GM12874 (cell line): ENCODE results near the gene OXA1L.

Experiments used
- TF ChIP-seq, protein P1 (sequence below): IDR thresholded peaks from 2 replicates; pipeline ENCODE4 v1.5.1; 2011; ENCODE audit warnings: low read depth, mild to moderate bottlenecking, control low read depth, low read length, moderate library complexity; ENCODE audit not compliant: insufficient read depth

The OXA1L gene

DNA sequence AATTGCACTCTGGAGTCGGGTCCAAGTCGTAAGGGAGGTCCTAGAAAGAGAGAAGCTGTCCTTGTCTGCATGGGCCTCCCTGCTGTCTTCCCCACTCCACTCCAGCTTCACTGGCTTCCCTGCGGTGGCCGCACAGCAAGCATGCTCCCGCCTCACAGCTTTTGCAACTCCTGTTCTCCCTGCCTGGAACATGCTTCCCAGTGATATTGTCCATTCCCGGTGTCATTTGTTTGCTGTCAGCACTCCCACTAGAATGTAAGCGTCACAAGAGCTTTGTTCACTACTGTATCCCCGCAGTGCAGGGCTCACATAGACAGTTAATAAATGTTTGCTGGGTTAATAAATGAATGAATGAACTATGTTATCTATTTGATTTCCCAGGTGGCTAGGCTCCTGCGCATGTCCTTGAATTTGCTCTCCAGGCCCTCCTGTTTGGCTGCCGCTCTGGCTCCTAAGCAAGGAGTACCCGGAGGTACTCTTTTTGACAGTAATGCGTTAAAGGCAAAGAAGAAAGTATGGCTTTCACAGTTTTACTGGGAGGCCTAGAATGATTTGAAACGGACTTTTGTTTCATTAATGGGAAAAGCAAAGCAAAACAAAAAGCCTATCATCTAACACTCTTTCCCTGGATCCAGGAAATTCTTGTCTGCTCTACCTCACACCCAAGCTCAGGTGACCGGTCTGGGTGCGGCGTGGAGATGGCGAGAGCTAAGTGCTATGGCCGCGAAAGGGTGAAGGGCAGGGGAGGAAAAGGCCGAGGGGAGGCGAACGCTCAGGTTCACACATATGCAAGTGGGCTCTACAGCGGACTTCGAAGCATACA lies 54.9 kb downstream of the OXA1L start:
- TF ChIP-seq, protein P1, sequence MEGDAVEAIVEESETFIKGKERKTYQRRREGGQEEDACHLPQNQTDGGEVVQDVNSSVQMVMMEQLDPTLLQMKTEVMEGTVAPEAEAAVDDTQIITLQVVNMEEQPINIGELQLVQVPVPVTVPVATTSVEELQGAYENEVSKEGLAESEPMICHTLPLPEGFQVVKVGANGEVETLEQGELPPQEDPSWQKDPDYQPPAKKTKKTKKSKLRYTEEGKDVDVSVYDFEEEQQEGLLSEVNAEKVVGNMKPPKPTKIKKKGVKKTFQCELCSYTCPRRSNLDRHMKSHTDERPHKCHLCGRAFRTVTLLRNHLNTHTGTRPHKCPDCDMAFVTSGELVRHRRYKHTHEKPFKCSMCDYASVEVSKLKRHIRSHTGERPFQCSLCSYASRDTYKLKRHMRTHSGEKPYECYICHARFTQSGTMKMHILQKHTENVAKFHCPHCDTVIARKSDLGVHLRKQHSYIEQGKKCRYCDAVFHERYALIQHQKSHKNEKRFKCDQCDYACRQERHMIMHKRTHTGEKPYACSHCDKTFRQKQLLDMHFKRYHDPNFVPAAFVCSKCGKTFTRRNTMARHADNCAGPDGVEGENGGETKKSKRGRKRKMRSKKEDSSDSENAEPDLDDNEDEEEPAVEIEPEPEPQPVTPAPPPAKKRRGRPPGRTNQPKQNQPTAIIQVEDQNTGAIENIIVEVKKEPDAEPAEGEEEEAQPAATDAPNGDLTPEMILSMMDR: no peak

DNA sequence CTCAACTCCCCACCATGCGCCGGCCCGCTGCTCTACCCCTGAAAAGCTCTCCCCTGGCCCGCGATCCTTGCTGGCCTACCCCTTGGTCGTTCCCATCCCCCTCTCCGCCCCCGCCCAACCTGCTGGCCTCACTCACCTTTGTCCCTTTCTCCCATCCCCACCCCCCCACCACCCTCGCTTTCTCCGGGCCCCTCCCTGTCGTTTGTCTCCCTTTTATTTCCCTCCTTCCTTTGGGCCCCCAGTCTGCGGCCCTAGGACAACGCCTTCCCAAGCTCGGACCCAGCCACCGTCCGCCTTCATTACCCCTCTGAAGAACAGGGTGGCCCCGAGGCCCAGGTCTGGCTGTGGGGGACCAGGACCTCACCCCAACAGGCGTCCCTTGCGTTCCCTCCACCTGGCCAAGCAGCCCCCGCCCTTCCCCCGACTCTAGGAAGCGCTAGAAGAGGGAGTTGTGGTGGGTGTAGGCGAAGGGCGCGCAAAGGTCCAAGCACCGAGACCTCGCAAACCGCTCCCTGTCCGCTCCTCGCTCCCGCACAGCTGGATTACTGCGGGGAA lies 55.6 kb downstream of the OXA1L start:
- TF ChIP-seq, protein P1: no peak
